Lower leg skin (tissue), 3 donors: Measurements from ENCODE around the gene WDR76.

Source experiments
- POLR2A ChIP-seq, 2 donors: fragments of 450-650 bp; IDR thresholded peaks; one replicate each; pipeline ENCODE4 v1.6.1; 2016 to 2017; ENCODE audit warnings: antibody characterized with exemption in 2 of 2, mild to moderate bottlenecking in 1 of 2, moderate library complexity in 1 of 2
- TF ChIP-seq, protein P1 (sequence below), 3 donors: fragments of 450-650 bp; IDR thresholded peaks; one replicate each; pipeline ENCODE4 v1.5.1; 2016; ENCODE audit warnings: antibody characterized with exemption in 3 of 3, mild to moderate bottlenecking in 3 of 3, moderate library complexity in 2 of 3

DNA sequence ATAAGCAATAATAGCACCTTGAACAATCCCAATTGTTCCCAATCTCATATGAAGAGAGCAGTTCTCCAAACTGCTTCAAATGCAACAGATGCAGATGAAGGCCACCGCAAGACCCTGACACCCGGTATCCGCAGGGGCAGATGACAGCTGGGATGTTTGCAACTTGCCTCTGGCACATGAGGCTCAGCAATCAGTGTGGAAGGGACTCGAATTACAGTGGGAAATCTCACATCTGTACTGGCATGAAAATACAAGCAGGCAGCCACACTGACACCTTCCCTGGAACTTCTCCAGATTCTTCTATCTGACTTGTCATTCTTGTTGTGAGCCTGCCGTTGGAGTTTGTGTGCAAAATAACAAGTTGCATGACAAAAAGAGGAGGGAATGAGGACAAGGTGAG lies 68.8 kb downstream of the WDR76 start:
- no peak for TF ChIP-seq POLR2A (IDR thresholded peaks at IDR 0.05)
- TF ChIP-seq, protein P1, sequence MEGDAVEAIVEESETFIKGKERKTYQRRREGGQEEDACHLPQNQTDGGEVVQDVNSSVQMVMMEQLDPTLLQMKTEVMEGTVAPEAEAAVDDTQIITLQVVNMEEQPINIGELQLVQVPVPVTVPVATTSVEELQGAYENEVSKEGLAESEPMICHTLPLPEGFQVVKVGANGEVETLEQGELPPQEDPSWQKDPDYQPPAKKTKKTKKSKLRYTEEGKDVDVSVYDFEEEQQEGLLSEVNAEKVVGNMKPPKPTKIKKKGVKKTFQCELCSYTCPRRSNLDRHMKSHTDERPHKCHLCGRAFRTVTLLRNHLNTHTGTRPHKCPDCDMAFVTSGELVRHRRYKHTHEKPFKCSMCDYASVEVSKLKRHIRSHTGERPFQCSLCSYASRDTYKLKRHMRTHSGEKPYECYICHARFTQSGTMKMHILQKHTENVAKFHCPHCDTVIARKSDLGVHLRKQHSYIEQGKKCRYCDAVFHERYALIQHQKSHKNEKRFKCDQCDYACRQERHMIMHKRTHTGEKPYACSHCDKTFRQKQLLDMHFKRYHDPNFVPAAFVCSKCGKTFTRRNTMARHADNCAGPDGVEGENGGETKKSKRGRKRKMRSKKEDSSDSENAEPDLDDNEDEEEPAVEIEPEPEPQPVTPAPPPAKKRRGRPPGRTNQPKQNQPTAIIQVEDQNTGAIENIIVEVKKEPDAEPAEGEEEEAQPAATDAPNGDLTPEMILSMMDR (IDR thresholded peaks at IDR 0.05), result no peak
